T1000 (cell line): ENCODE measurements around the gene CFAP61.

ENCODE experiments used
- DNase-seq: peaks from one replicate; lab custom pipeline; 2025; ENCODE audit warnings: mixed read lengths; lab: John Stamatoyannopoulos, UW

The CFAP61 gene

DNA sequence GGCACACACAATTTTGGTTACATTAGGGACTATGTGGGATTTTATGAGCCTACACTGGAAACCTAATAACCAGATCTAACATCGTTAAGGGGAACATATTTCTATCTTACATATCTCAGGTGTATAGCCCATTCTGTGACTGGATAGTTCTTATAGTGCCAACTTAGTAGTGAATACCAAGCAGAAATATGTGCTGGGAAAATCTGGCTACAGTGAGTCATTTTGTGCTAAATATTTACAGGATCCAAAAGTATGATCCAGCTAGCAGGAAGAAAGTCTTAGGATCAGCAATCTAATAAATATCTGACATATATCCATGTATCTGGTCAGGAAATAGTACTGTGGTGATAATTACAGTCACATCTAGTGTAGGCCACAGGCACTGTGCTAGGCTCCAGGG lies 221.0 kb downstream of the CFAP61 start:
- DNase-seq, result no peak

DNA sequence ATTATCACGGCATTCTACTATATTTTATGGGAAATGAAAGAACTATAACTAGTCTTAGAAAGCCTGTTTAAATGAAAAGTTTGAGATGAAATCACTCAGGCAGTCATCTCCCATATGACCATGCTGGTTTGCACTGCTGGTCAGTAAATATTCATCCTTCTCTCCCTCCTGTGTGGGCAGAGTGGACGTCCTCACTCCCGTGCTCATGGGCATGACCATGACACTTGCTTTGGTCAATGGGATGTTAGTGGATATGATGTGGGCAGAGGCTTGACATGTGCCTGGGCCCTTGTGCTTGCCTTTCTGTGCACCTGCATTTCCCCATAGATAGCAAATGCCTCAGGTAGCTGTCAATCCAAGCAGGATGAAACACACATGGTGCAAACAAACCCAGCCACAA lies 222.5 kb downstream of the CFAP61 start:
- DNase-seq, result no peak

DNA sequence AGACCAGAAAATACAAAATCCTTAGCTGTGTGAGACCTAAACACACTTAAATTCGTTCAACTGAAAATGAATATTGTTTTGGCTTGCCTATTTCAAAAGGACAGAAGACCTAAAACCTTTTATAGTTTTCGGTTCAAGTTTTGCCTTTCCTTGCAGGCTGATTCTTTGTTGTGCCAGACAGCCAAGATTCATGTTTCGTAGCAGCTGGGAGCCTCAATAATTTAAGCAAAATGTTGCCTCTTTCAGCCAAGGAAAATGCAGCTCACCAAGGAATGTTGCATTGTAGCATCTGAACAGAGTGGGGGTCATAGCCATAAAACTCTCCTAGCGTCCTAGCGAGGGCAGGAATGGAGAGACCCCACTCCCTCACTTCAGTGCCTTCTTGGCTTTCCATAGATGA lies 223.3 kb downstream of the CFAP61 start:
- DNase-seq, result no peak

DNA sequence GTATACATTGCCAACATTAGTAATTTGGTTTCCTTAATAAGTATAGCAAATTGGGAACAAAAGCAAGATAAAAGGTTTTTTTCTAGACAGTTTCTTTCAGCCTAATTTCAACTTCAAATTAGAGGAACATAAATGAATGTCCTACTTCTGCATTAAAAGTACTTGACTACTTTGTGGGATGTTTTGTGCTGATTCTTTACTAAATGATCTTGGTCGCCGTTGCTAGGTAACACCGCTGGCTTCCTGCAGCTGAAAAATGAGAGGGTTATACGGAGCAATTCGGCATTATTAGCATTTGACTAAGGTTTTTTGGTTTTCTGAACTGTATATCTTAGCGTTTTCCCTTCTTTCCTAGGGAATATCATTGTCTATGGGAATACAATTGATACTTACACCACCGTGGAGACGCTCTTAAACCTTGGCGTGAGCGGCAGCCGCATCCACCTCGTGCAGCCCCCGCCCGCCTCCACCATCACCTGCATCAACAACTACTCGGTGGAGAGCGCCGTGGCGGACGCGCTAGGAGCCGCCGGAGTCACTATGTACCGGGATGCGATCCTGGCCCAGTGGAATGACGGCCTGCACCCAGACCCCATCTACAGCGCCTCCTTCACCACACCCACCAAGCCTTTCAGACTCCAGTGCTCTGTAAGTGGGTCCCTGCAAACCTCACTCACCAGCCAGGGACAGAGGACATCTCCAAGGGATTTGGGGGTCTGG lies 224.6 kb downstream of the CFAP61 start:
- DNase-seq, result no peak

DNA sequence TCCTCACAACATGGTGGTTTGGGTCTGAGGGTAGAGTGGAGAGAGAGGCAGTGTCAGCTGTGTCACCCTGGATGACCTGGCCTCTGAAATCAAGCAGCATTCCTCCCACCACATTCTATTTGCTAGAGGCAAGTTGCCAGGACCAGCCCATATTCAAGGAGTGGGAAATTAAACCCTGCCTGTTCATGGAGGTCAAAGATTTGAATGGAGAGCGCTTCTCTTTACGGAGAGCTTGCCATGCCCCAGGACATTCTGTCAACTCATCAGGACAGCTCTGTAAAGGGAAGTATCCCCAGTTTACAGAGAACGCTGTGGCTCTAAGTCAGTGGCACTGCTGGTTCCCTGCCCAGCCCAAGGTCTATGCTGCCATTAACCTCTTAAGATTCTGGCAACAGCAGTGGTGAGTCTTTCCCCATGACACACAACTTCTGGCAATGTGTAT lies 225.6 kb downstream of the CFAP61 start:
- no peak for DNase-seq

DNA sequence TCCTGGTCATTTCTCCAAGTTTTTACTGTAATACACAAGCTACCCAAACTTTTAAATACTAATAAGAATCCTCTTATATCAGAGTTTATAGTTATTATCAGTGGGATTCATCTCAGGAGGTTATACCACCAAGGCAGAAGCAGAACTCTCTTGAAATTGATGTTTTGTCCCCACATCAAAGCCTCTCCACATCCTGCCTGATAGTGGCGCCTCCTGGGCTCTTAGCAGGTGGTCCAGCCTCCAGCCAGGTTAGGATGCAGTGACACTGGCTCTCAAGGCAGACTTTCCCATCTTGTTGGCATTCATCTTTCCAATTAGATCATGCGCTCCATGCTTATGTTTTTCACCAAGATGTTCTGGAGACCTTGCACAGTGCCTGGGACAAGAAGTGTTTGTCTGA lies 233.7 kb downstream of the CFAP61 start:
- no peak for DNase-seq

DNA sequence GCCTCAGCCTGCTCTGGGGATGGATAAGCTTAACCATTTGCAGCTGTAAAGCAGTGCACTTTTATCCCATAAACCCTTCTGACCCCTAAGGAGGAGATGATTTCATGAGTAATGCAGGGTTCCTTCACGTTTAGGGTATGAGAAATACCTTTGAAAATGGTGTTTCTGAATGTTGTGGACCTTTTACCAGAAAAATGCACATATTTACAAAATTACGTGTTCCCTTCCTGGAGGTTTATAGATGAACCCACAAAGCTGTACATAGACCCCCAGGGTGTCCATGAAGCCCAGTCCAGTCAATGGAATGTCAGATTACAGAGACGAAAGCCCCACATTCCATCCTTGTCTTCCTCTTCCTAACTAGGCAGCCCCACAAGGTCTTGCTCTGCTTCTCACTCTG lies 237.0 kb downstream of the CFAP61 start:
- DNase-seq, result peak; percentile 16

DNA sequence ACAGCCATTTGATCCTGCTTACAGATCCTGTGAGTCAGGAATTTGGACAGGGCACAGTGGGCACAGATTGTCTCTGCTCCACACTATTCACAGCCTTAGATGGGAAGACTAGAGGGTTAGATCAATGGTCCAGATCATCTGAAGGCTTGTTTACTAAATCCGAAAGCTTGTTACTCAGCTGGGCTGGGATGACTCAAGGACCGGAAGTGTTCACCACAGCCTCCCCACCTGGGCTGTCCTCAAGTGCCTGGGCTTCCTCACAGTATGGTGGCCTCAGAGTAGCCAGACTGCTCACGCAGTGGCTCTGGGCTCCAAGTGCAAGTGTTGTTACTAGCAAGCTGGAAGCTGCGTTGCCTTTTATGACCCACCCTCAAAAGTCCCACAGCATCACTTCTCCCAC lies 240.1 kb downstream of the CFAP61 start:
- no peak for DNase-seq

DNA sequence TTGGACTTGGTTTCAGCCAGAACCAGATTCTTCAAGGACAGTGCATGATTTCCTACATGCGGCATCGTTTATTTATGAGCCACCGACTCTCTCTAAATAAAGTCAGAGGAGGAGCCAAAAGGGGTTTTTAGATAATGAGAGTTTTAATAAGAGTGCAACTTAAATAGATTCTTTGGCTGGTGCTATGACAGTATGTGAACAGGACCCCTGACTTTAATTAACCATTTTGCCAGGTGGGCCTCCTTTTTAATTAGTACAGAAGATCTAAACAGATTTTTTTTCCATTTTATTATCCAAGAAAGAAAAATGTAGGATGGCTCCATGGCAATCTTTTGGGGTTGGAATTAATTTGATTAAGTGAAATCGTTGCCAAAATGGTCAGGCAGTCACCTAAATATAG lies 240.8 kb downstream of the CFAP61 start:
- DNase-seq, result no peak

DNA sequence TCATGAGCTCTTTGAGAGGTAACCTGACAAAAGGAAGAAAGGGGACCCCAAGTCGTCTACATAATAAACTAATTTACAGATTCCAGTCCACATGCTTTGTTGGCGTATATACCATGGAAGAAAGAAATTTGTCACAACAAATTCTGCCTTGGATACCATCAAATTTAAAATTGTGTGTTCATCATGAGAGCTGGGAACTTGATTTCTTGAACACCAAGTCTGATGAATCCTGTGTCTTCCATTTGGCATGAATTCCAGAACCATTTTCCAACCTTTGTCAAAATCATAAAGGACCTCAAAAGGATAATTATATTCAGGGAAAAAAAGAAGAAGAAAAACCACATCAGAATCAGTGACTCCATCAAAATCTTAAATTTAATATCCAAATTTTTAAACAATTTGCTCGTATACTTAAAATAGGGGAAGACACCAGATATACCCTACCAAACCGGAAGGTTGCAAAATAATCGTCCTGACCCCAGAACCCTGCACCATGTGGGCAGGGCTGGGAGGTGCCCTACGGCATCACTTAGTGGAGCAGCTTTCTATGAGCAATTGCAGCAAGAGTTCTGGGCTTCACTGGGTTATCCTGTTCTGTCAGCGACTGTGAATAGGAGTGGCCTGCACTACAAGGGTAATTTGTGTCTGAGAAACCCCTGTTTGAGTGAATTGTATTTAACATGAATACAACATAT lies 241.5 kb downstream of the CFAP61 start:
- no peak for DNase-seq

DNA sequence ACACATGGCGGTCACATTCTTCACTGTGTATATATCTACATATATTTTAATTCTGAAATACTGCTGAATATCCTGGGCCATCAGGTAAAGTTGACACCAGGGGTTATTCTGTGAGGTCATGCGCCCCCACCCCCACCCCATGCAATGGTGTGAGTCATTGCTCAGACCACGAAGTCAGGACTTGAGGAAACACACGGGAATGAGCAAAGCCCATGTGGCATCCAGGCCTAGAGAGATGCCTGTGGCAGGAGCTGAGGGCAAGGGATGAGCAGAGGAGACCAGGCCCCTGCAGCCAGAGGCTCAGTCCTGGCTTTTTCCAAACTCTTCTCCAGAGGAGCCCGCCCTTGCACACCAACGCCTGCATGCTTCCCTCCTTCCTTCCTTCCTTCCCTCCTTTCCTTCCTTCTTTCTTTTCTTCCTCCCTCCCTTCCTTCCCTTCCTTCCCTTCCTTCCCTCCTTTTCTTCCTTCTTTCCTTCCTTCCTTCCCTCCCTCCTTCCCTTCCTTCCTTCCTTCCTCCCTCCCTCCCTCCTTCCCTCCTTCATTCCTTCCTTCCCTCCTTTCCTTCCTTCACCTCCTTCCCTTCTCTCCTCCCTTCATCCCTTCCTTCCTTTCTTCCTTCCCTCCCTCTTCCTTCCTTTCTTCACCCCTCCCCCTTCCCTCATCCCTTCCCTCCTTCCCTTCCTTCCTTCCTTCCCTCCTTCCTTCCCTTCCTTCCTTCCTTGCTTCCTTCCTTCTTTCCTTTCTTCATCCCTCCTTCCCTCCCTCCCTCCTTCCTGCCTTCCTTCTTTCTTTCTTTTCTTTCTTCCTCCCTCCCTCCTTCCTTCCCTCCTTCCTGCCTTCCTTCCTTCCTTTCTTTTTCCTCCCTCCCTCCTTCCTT lies 243.5 kb downstream of the CFAP61 start:
- no peak for DNase-seq

DNA sequence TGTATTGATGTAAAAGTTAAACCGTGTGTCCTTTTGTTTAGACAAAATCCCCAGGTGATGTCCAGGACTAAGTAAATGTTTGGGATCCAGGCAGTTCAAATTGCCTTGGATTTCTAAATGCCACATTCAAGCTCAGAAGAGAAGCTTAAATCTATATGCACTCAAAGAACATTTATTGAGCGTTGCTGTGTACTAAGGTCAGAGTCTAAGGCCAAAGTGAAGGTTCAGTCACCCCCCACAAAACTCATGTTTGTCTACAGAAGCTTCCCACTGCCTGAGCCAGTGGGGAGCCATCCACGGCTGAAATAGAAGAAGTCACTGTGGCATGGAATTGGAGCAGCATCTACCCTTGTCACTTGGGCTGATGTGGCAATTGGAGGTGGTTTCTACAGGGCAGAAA lies 244.8 kb downstream of the CFAP61 start:
- no peak for DNase-seq

DNA sequence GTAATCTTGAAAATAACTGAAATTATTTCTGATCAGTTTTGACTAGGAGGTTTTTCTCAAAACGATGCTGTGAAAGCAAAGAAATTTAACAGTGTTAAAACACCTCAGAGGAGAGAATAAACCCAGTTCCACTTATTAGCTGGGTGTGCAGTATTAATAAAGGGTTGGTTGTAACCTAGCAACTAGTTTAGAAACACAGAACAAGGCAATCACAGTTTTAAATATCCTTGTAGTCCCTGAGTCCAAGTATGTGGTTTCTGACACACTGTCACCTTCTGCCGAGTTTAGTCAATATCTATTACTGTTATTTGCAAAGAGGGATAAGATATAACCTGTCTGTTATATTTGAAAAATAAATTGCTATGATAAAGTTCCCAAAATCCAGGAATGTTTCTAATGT lies 245.4 kb downstream of the CFAP61 start:
- no peak for DNase-seq

DNA sequence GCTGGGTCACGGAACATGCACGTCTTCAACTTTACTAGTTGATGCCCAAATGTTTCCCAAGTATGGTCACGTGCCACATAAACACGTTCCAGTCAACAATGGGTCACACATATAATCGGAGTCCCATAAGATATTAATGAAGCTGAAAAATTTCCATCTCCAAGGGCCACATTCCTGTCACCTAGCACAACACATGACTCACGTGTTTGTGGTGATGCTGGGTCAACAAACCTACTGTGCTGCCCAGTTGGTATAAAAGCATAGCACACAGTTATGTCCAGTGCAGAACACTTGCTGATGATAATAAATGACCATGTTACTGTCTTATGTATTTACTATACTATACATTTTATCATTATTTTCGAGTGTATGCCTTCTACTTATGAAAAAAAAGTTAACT lies 247.6 kb downstream of the CFAP61 start:
- no peak for DNase-seq

DNA sequence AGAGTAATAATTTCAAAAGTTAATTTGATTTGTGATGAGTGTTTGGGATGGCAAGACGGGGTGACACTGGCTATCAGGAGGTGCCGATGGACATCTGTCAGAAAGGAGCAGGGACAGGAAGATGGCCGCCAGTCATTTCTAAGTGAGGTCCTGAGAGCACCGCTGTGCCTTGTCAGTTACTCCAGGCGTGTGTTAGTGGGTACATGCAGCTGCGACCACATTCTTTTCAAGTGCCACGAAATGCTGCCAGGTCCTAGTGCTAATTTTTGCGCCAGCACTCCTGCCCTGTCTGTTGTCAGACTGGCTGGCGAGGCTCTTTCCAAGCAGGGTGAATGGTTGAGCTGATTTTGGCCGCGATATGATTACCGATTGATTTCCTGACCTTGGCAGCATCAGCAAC lies 251.0 kb downstream of the CFAP61 start:
- DNase-seq, result no peak

DNA sequence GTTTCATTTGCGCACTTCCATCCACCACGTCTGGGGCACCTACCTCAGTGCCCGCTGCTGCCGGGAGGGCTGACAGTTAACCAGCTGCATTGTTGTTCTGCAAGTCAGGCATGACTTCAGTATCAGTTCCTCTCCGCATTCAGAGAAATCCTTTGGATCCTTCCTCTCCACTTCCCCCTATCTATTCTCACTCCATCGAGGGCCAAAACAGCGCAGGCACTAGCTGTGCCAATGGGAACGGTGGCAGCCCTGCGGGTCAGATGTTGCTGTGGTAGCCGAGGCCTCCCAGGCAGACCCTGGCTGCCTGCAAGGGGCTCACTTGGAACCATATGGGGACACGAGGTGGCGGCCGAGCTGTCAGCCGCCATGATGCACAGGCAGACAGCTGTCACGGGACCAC lies 251.4 kb downstream of the CFAP61 start:
- DNase-seq, result no peak

DNA sequence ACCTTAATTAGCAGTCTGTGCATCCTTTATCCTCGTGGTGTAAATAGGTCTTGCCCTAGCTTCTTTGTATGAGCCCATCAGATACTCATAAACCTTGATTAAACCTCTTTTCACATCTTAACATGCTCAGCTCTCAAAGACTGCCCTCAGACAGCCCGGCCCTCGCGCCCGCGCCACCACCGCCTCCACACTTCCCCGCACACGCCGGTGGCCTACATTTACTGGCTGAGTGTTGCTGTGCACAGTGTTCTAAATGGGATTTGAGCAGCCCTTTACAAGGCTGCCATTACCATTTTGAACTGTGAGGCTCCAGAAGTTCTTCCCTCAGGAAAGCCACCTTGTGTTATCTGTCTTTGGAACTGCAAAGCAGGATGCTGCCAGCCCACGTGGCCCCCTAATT lies 252.6 kb downstream of the CFAP61 start:
- DNase-seq, result no peak

DNA sequence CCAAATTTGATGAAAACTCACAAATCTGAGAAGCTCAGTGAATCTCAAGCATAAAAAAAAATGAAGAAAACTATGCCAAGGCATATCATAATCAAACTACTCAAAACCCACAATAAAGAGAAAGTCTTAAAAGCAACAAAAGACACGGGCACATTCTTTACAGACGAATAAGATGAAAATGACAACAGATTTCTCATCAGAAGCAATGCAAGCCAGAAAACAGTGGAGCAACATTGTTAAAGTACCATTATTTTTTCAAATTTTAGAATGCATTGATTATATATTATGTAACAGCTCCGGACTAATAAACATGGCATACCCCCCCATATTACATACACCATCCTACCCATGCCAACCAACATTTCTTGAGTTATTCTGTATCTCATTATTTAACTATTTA lies 260.2 kb downstream of the CFAP61 start:
- DNase-seq, result no peak

DNA sequence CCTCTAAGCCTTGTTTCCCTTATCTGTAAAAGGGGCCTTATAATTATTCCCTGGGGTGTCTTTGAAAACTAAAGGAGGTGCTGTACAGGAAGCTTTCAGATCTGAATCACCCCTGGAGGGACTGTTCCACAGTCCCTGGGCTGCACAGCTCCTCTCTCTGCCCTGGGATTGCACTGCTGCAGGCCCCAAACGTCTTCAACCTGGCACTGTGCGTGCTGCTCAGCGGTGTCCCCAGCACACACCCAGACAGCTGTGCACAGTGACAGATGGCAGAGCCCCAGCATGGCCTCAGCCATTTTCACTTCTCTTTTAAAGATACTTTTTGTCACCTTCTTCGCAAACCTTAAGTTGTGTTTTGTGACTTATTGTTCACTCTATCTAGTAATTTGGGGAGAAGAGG lies 264.9 kb downstream of the CFAP61 start:
- no peak for DNase-seq

DNA sequence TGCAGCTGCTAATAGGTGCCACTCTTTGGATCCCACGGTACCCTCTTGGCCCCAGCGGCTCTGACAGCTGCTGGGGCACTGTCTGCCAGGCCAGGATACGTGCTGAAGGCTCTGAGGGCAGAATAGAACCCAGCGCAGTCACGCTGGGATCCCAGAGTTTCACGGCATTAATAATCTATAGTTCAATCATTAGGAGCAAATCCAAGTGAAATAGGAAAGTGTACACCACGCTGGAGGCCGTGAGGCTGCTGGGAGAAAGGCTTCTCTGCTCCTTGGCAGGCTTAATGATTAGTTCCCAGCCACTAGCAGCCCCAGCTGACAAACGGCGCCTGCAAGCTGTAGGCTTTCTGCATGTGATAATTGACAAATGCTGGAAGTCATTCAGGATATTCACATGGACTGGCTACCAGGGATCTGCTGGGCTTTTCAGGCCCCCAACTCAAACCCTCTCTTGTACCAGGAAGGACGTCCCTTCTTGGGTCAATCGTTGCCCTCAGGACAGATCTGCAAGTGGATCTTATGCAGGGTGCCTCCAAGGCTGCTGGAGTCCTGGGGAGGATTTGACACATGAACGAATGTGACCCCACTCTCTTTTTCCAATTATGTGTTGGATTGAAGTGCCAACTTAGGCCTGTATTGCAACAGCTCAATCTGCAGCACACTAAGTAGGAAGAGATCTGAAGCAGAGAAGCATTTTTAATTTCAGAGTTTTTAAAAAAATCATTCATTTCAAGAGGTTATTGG lies 265.5 kb downstream of the CFAP61 start:
- no peak for DNase-seq

DNA sequence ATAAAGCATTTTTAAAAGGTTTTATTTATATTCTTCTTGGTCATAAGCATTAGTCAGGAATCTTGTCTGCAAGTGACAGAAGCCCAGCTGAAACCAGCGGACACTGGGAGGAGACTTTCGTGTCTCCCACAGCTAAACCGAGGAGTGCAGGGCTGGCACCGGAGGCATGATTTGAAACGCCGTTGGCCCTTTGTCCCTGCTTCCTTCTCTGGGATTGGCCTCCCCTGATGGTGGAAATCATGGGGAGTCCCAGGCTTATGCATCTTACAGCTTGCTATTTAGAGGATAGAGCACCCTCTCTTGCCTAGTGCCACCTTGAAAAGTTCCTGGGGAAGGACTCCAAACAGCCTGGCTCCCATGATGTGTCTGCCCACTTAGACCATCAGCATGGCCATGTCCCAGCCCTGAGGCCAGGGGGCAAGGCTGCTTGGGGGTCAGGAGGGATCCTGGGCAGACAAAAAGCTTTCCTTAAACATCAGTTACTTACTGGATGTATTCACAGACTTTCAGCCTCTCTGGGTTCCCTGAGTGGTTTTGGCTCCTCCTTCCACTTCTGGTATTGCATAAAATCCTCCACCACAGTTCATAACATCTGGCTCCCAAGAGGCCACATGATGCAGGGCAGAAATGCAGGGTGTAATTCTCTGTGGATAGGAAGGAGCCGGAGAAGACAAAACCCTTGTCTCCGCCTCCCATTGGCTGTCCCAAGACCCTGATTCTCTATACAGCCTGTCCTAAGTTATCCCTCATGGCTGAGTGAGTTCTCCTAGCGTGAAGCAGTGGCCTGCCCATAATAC lies 266.2 kb downstream of the CFAP61 start:
- DNase-seq, result no peak
